HEK293 (cell line): ENCODE results near the gene PLCXD1.

Source experiments
- CTCF ChIA-PET: fragments of 350-600 bp; formaldehyde crosslinking; extraction: SDS; loops from one replicate; lab custom pipeline; 2021; ENCODE audit warnings: antibody characterized with exemption; lab: Yijun Ruan, JAX
- POLR2A ChIA-PET: fragments of 300-600 bp; formaldehyde crosslinking; extraction: SDS; loops from one replicate; lab custom pipeline; 2020; ENCODE audit warnings: antibody characterized with exemption, inconsistent platforms; lab: Yijun Ruan, JAX
- H3K27ac ChIP-seq: fragments of 200-500 bp; sonication (Bioruptor generic); 2 replicates; pipeline ENCODE4 v1.5.1; 2014; ENCODE audit warnings: low read depth, low read length, control low read depth, inconsistent platforms; ENCODE audit errors: extremely low read depth
- H3K36me3 ChIP-seq, 2 experiments: fragments of 200-500 bp in 1 of 2; sonication (Bioruptor generic) in 1 of 2; 1 replicate in 1 of 2; 2 replicates in 1 of 2; pipeline ENCODE4 v1.5.1; 2014 to 2017; ENCODE audit warnings: inconsistent platforms in 2 of 2, low read length in 2 of 2; ENCODE audit not compliant: control insufficient read depth in 2 of 2, insufficient read depth in 1 of 2
- H3K4me1 ChIP-seq: fragments of 200-500 bp; sonication (Bioruptor generic); 2 replicates; pipeline ENCODE4 v1.5.1; 2014; ENCODE audit warnings: mild to moderate bottlenecking, low read length, inconsistent platforms; ENCODE audit not compliant: control insufficient read depth, insufficient read depth
- H3K4me3 ChIP-seq: 2 replicates; pipeline ENCODE4 v1.5.1; 2011; ENCODE audit warnings: low read depth, mild to moderate bottlenecking, control low read depth, low read length, moderate library complexity
- H3K9me3 ChIP-seq: fragments of 200-500 bp; sonication (Bioruptor generic); 2 replicates; pipeline ENCODE4 v1.5.1; 2014; ENCODE audit warnings: low read depth, low read length, inconsistent platforms; ENCODE audit not compliant: control insufficient read depth, insufficient read depth
- ZFHX2 ChIP-seq: fragments of 450-650 bp; formaldehyde crosslinking; conservative IDR thresholded peaks from 2 replicates; pipeline ENCODE4 v1.5.1; 2016; ENCODE audit warnings: missing biosample characterization, missing genetic modification characterization
- ZFP3 ChIP-seq: fragments of 450-650 bp; formaldehyde crosslinking; IDR thresholded peaks from 2 replicates; pipeline ENCODE4 v1.5.1; 2016; ENCODE audit warnings: low read depth, missing biosample characterization, missing genetic modification characterization
- ZNF121 ChIP-seq: fragments of 450-650 bp; formaldehyde crosslinking; IDR thresholded peaks from 2 replicates; pipeline ENCODE4 v1.5.1; 2016; ENCODE audit warnings: missing biosample characterization, missing genetic modification characterization
- ZNF146 ChIP-seq: fragments of 450-650 bp; formaldehyde crosslinking; IDR thresholded peaks from 2 replicates; pipeline ENCODE4 v1.5.1; 2016; ENCODE audit warnings: missing biosample characterization, missing genetic modification characterization
- ZNF202 ChIP-seq: fragments of 450-650 bp; formaldehyde crosslinking; IDR thresholded peaks from 2 replicates; pipeline ENCODE4 v1.5.1; 2016; ENCODE audit warnings: missing biosample characterization, missing genetic modification characterization, borderline replicate concordance
- ZNF211 ChIP-seq: fragments of 450-650 bp; formaldehyde crosslinking; IDR thresholded peaks from 2 replicates; pipeline ENCODE4 v1.5.1; 2016; ENCODE audit warnings: low read depth, missing biosample characterization, missing genetic modification characterization
- ZNF37A ChIP-seq: fragments of 450-650 bp; IDR thresholded peaks from 2 replicates; pipeline ENCODE4 v1.5.1; 2018; ENCODE audit warnings: missing biosample characterization, missing genetic modification characterization
- ZNF404 ChIP-seq: fragments of 450-650 bp; formaldehyde crosslinking; IDR thresholded peaks from 2 replicates; pipeline ENCODE4 v1.5.1; 2017; ENCODE audit warnings: missing biosample characterization, missing genetic modification characterization
- ZNF555 ChIP-seq: fragments of 450-650 bp; formaldehyde crosslinking; conservative IDR thresholded peaks from 2 replicates; pipeline ENCODE4 v1.5.1; 2017; ENCODE audit warnings: missing biosample characterization, mild to moderate bottlenecking, missing genetic modification characterization, inconsistent platforms
- ZNF561 ChIP-seq: fragments of 450-650 bp; IDR thresholded peaks from 2 replicates; pipeline ENCODE4 v1.5.1; 2018; ENCODE audit warnings: missing biosample characterization, missing genetic modification characterization, borderline replicate concordance
- ZNF571 ChIP-seq: fragments of 450-650 bp; formaldehyde crosslinking; IDR thresholded peaks from 2 replicates; pipeline ENCODE4 v1.5.0; 2017; ENCODE audit warnings: missing biosample characterization, missing genetic modification characterization
- ZNF600 ChIP-seq: fragments of 450-650 bp; formaldehyde crosslinking; IDR thresholded peaks from 2 replicates; pipeline ENCODE4 v1.5.1; 2016; ENCODE audit warnings: missing biosample characterization, missing genetic modification characterization
- ZNF660 ChIP-seq: fragments of 450-650 bp; IDR thresholded peaks from 2 replicates; pipeline ENCODE4 v1.5.1; 2018; ENCODE audit warnings: missing biosample characterization, mild to moderate bottlenecking, missing genetic modification characterization
- ZNF670 ChIP-seq: fragments of 450-650 bp; formaldehyde crosslinking; IDR thresholded peaks from 2 replicates; pipeline ENCODE4 v1.5.1; 2016; ENCODE audit warnings: missing biosample characterization, missing genetic modification characterization, low read depth
- ZNF707 ChIP-seq: fragments of 450-650 bp; formaldehyde crosslinking; IDR thresholded peaks from 2 replicates; pipeline ENCODE4 v1.5.1; 2016; ENCODE audit warnings: missing biosample characterization, missing genetic modification characterization
- ZNF837 ChIP-seq: fragments of 450-650 bp; formaldehyde crosslinking; IDR thresholded peaks from 2 replicates; pipeline ENCODE4 v1.5.1; 2016; ENCODE audit warnings: missing biosample characterization, missing genetic modification characterization
- TF ChIP-seq, protein P1 (sequence below): fragments of 450-650 bp; formaldehyde crosslinking; optimal IDR thresholded peaks from 2 replicates; pipeline ENCODE3; 2016; ENCODE audit warnings: missing biosample characterization, mild to moderate bottlenecking, missing genetic modification characterization
- TF ChIP-seq, protein P2 (sequence below): sonication (generic); formaldehyde crosslinking; IDR thresholded peaks from 2 replicates; pipeline ENCODE4 v1.8.1; 2022; ENCODE audit warnings: mild to moderate bottlenecking, moderate library complexity, missing genetic modification reagents
- TF ChIP-seq, protein P3 (sequence below): fragments of 450-650 bp; formaldehyde crosslinking; IDR thresholded peaks from 2 replicates; pipeline ENCODE4 v1.5.1; 2016; ENCODE audit warnings: missing biosample characterization, missing genetic modification characterization
- TF ChIP-seq, protein P4 (sequence below): fragments of 450-650 bp; formaldehyde crosslinking; IDR thresholded peaks from 2 replicates; pipeline ENCODE4 v1.5.1; 2016; ENCODE audit warnings: missing biosample characterization, missing genetic modification characterization

PLCXD1 gene

DNA sequence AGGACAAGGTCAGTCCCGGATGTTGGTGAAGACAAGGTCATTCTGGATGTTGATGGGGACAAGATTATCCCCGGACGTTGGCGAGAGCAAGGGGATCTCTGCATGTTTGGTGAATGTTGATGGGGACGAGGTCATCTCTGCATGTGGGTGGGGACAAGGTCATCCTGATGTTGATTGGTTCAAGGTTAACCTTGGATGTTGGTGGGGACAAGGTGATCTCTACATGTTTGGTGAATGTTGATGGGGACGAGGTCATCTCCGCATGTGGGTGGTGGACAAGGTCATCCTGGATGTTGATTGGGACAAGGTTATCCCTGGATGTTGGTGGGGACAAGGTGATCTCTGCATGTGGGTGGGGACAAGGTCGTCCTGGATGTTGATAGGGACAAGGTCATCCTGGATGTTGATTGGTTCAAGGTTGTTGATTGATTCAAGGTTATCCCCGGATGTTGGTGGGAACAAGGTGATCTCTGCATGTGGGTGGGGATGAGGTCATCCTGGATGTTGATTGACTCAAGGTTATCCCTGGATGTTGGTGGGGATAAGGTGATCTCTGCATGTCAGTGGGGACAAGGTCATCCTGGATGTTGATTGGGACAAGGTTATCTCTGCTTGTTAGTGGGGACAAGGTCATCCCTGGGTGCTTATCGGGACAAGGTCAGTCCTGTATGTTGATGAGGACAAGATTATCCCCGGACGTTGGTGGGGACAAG is 28.8 kb upstream of the PLCXD1 start (continued):
- TF ChIP-seq ZNF37A = no peak
- TF ChIP-seq, protein P1, sequence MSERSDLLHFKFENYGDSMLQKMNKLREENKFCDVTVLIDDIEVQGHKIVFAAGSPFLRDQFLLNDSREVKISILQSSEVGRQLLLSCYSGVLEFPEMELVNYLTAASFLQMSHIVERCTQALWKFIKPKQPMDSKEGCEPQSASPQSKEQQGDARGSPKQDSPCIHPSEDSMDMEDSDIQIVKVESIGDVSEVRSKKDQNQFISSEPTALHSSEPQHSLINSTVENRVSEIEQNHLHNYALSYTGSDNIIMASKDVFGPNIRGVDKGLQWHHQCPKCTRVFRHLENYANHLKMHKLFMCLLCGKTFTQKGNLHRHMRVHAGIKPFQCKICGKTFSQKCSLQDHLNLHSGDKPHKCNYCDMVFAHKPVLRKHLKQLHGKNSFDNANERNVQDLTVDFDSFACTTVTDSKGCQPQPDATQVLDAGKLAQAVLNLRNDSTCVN (tag by site-specific recombination) = no peak
- TF ChIP-seq ZNF660 (tag by site-specific recombination) = no peak
- no peak for TF ChIP-seq ZNF202 (tag by site-specific recombination)
- TF ChIP-seq ZFHX2 = peak; percentile 49; the same call in 1 of the 2 replicates
- TF ChIP-seq ZNF707 (tag by site-specific recombination) = no peak
- no peak for TF ChIP-seq ZNF670

DNA sequence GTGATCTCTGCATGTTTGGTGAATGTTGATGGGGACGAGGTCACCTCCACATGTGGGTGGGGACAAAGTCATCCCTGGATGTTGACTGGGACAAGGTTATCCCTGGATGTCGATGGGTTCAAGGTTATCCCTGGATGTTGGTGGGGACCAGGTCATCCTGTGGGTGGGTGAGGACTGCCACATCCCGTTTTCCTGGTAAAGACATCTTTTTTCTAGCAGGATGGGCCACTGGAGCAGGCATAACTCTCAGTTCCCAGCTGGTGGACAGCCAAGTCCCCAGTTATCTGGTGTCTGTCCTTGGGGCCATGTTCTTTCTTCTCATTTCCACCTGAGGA is 28.3 kb upstream of the PLCXD1 start:
- Histone ChIP-seq H3K4me1 (no peaks in the 10 kb centered on the region), H3K4me3 (no peak overlapping the region), H3K9me3 (no peaks in the 10 kb centered on the region), H3K27ac (no peak overlapping the region), H3K36me3 (no peaks in the 10 kb centered on the region)
- CTCF ChIA-PET = no interaction called here
- no peak for TF ChIP-seq ZNF146 (tag by site-specific recombination)
- TF ChIP-seq, protein P2, sequence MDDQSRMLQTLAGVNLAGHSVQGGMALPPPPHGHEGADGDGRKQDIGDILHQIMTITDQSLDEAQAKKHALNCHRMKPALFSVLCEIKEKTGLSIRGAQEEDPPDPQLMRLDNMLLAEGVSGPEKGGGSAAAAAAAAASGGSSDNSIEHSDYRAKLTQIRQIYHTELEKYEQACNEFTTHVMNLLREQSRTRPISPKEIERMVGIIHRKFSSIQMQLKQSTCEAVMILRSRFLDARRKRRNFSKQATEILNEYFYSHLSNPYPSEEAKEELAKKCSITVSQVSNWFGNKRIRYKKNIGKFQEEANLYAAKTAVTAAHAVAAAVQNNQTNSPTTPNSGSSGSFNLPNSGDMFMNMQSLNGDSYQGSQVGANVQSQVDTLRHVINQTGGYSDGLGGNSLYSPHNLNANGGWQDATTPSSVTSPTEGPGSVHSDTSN (CRISPR knock-in tag) = no peak
- POLR2A ChIA-PET = no interaction called here

DNA sequence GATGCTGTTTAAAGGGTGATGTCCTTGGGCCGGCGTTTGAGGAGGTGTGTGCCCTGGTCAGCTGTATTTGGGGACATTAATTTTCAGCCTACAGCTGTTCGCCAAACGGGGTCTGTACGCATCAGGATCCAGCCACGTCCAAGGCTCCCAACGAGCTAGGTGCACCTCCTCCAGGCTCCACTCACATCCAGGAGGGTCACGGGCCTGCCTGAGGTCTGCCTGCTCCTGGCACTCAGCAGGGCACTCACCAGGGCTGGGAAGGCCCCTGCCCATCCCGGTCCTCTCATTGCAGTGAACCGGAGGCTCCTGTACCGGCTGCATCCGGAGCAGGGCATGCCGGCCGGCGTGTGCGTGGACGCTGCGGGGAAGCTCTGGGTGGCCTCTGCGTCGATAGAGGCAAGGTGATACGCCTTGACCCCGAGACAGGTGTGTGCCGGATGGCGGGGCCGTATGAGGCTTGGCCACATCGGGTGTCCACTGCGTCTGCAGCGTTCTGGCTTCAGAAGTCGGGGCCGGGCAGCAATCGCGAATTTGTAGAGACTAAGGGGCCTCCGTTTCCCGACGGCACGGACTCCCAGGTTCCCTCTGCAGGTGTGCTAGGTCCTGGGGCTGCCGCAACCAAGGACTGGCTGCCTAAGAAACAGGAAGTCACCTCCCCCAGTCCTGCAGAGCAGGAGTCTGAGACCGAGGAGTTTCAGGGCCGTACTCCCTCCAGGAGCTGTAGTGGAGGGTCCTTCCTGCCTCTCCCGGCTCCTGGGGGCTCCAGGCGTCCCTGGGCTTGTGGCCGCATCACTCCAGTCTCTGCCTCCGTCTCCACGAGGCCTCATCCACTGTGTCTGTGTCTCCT is 27.5 kb upstream of the PLCXD1 start:
- ChIA-PET CTCF (no interaction called here), POLR2A (no interaction called here)
- no peak overlapping the region for H3K27ac ChIP-seq
- no peak for TF ChIP-seq ZNF555
- TF ChIP-seq, protein P3, sequence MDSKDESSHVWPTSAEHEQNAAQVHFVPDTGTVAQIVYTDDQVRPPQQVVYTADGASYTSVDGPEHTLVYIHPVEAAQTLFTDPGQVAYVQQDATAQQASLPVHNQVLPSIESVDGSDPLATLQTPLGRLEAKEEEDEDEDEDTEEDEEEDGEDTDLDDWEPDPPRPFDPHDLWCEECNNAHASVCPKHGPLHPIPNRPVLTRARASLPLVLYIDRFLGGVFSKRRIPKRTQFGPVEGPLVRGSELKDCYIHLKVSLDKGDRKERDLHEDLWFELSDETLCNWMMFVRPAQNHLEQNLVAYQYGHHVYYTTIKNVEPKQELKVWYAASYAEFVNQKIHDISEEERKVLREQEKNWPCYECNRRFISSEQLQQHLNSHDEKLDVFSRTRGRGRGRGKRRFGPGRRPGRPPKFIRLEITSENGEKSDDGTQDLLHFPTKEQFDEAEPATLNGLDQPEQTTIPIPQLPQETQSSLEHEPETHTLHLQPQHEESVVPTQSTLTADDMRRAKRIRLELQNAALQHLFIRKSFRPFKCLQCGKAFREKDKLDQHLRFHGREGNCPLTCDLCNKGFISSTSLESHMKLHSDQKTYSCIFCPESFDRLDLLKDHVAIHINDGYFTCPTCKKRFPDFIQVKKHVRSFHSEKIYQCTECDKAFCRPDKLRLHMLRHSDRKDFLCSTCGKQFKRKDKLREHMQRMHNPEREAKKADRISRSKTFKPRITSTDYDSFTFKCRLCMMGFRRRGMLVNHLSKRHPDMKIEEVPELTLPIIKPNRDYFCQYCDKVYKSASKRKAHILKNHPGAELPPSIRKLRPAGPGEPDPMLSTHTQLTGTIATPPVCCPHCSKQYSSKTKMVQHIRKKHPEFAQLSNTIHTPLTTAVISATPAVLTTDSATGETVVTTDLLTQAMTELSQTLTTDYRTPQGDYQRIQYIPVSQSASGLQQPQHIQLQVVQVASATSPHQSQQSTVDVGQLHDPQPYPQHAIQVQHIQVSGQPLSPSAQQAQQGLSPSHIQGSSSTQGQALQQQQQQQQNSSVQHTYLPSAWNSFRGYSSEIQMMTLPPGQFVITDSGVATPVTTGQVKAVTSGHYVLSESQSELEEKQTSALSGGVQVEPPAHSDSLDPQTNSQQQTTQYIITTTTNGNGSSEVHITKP = peak; percentile 18; the same call in 1 of the 2 replicates
- no peaks in the 10 kb centered on the region for H3K9me3 ChIP-seq
- H3K4me1 ChIP-seq = no peaks in the 10 kb centered on the region
- no peaks in the 10 kb centered on the region for H3K36me3 ChIP-seq
- no peak overlapping the region for H3K4me3 ChIP-seq

DNA sequence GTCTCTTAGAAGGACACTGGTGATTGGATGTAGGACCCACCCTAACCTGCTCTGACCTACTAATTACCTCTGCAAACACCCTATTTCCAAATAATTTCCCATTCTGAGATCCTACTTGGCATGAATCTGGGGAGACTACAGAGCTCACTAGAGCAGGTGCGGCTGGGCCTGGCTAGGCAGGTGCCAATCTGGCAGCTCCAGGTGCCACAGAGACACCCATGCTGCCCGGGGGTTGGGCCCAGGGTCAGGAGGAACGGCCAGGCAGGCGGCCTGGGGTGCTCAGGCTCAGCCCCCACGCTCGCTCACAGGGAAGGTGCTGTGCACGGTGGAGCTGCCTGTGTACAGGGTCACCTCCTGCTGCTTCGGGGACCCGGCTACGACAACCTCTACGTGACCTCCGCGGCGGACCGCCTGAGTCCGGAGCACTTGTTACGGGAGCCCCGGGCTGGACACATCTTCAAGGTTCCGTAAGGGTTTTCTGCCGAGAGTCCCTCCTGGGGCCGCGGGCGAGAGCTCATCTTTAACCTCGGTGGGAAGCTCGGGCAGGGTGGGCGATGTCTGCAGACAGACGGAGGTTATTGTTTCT is 26.5 kb upstream of the PLCXD1 start:
- no peaks in the 10 kb centered on the region for H3K9me3 ChIP-seq
- ChIA-PET POLR2A (no interaction called here), CTCF (no interaction called here)
- no peaks in the 10 kb centered on the region for H3K36me3 ChIP-seq
- no peaks in the 10 kb centered on the region for H3K4me1 ChIP-seq
- H3K4me3 ChIP-seq = no peak overlapping the region
- no peak overlapping the region for H3K27ac ChIP-seq
- TF ChIP-seq ZNF121 (tag by site-specific recombination) (no peak), ZNF571 (tag by site-specific recombination) (no peak), ZNF404 (tag by site-specific recombination) (no peak), ZFP3 (tag by site-specific recombination) (no peak), ZNF600 (tag by site-specific recombination) (no peak), ZNF837 (tag by site-specific recombination) (no peak), ZNF561 (tag by site-specific recombination) (no peak), ZNF211 (tag by site-specific recombination) (no peak)
- TF ChIP-seq, protein P4, sequence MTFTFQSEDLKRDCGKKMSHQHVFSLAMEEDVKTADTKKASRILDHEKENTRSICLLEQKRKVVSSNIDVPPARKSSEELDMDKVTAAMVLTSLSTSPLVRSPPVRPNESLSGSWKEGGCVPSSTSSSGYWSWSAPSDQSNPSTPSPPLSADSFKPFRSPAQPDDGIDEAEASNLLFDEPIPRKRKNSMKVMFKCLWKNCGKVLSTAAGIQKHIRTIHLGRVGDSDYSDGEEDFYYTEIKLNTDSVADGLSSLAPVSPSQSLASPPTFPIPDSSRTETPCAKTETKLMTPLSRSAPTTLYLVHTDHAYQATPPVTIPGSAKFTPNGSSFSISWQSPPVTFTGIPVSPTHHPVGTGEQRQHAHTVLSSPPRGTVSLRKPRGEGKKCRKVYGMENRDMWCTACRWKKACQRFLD = no peak
